ENCODE measurements around the gene IL1A. TPM values are rescaled to one million over a fixed set of nuclear protein-coding genes. Genes with fewer than 3 reads are reported as not detected.

The IL1A gene
- total and polyA plus RNA-seq, 9 of the 15 experiments (the other 6 are each of a cell fraction or from before 2014, with no cell fraction given) = 0.03 to 0.27 (median 0.14) TPM; not detected in 2

DNA sequence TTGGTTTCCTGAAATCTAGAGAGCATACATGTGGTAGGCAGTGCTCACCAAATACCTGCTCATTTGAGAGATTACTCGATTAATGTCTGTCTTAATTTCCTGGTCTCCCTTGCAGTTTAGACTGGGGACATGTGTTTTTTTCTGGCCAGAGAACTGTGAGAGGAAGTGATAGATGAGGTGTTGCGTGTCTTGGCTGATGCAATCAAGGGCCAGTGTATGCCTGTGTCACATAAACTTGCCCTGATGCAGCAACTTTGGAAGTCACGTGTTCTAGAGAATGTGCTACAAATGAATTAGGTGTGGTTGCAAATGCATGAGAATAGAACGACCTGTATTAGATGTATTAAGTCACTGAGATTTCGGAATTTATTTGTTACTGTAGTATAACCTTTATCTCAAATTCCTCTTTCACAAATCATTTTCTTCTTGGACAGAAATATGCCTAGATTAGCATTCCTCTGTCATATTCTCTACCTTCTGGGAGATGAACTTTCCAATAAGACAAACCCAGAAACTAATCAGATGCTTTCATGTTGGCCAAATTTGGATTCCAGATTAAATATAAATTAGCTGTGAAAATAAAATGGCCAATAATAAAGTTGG, 9.9 kb upstream of the IL1A start (continued):
- TF ChIP-seq ZNF740 (CRISPR knock-in tag; IDR thresholded peaks at IDR 0.05) (no peak), ZNF740 (tag; IDR thresholded peaks at IDR 0.05) (no peak), HNRNPL (IDR thresholded peaks at IDR 0.05; ENCODE audit: low read depth, low read length) (no peak), EP300 (IDR thresholded peaks at IDR 0.05; ENCODE audit: low read length) (peak; percentile 94), SLC30A9 (CRISPR knock-in tag; IDR thresholded peaks at IDR 0.05) (no peak), VEZF1 (CRISPR knock-in tag; IDR thresholded peaks at IDR 0.05) (peak; percentile 23; the same call in 1 of the 2 replicates), ZBTB26 (CRISPR knock-in tag; IDR thresholded peaks at IDR 0.05) (peak; percentile 8; the same call in 1 of the 2 replicates), ZNF253 (CRISPR knock-in tag; conservative IDR thresholded peaks at IDR 0.05) (no peak), SMARCA5 (IDR thresholded peaks at IDR 0.05) (no peak), MECOM (CRISPR knock-in tag; IDR thresholded peaks at IDR 0.05) (peak; percentile 87), CBFA2T2 (conservative IDR thresholded peaks at IDR 0.05) (peak; percentile 73), ZNF695 (CRISPR knock-in tag; IDR thresholded peaks at IDR 0.05) (no peak), SREBF2 (CRISPR knock-in tag; IDR thresholded peaks at IDR 0.05) (no peak), RFX5 (IDR thresholded peaks at IDR 0.05; ENCODE audit: low read depth, low read length) (no peak), ZNF239 (CRISPR knock-in tag; IDR thresholded peaks at IDR 0.05) (peak; percentile 64), MAFG (tag; conservative IDR thresholded peaks at IDR 0.05) (peak; percentile 90), ZNF175 (CRISPR knock-in tag; IDR thresholded peaks at IDR 0.05; ENCODE audit: low read depth) (peak; percentile 91), ARID3B (CRISPR knock-in tag; IDR thresholded peaks at IDR 0.05; ENCODE audit: borderline replicate concordance) (no peak), POLR3G (IDR thresholded peaks at IDR 0.05; ENCODE audit: extremely low read depth, insufficient read length, insufficient replicate concordance) (no peak), NFRKB (IDR thresholded peaks at IDR 0.05; ENCODE audit: low read depth) (peak; percentile 97), HEY1 (CRISPR knock-in tag; IDR thresholded peaks at IDR 0.05; ENCODE audit: borderline replicate concordance) (no peak), NR2C1 (IDR thresholded peaks at IDR 0.05) (peak; percentile 58), NR2C1 (tag; IDR thresholded peaks at IDR 0.05) (peak; percentile 72), ZNF57 (CRISPR knock-in tag; IDR thresholded peaks at IDR 0.05) (no peak), ZNF717 (CRISPR knock-in tag; IDR thresholded peaks at IDR 0.05) (no peak)
- TF ChIP-seq, protein P1, sequence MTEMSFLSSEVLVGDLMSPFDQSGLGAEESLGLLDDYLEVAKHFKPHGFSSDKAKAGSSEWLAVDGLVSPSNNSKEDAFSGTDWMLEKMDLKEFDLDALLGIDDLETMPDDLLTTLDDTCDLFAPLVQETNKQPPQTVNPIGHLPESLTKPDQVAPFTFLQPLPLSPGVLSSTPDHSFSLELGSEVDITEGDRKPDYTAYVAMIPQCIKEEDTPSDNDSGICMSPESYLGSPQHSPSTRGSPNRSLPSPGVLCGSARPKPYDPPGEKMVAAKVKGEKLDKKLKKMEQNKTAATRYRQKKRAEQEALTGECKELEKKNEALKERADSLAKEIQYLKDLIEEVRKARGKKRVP (CRISPR knock-in tag; IDR thresholded peaks at IDR 0.05) = peak; percentile 100

Measured in K562 (cell line).